Bronchial epithelial cell (primary cell): ENCODE data around the gene EPHA8. TPM values are rescaled to one million over a fixed set of nuclear protein-coding genes. Genes with fewer than 3 reads are reported as not detected.

Source experiments
- DNase-seq: peaks from one replicate; pipeline ENCODE4 v3.0.0-alpha.2; 2010; ENCODE audit warnings: low read depth
- FAIRE-seq: peaks from 2 replicates; lab custom pipeline; 2011; peaks lifted over from hg19 to GRCh38; lab: Jason Lieb, UNC
- H3K27me3 ChIP-seq: 2 replicates; pipeline ENCODE4 v1.5.1; 2011; ENCODE audit warnings: low read length; ENCODE audit not compliant: control insufficient read depth, insufficient read depth
- H3K36me3 ChIP-seq: 2 replicates; pipeline ENCODE4 v1.5.1; 2011; ENCODE audit warnings: low read length; ENCODE audit not compliant: control insufficient read depth, insufficient read depth
- H3K4me3 ChIP-seq: 2 replicates; pipeline ENCODE4 v1.5.1; 2011; ENCODE audit warnings: mild to moderate bottlenecking, low read depth, low read length, control low read depth
- total RNA-seq: library from RNA; depleted of rRNA; stranded (reverse); fragments of >200 nt; gene quantifications from 2 replicates; pipeline ENCODE4 v1.2.1, GENCODE V29; 2014
- TF ChIP-seq, protein P1 (sequence below): IDR thresholded peaks from 2 replicates; pipeline ENCODE4 v1.5.1; 2011; ENCODE audit warnings: mild to moderate bottlenecking, moderate library complexity, low read length, control low read depth, inconsistent platforms; ENCODE audit not compliant: insufficient read depth, severe bottlenecking

The EPHA8 gene
- total RNA-seq, 1 donor from 2014 or later = not detected

- Histone ChIP-seq H3K4me3 (no peak overlapping the region), H3K27me3 (peaks cover 5% of the 10 kb centered on the region), H3K36me3 (no peaks in the 10 kb centered on the region)
- DNase-seq = no peak
- FAIRE-seq = no peak
- TF ChIP-seq, protein P1, sequence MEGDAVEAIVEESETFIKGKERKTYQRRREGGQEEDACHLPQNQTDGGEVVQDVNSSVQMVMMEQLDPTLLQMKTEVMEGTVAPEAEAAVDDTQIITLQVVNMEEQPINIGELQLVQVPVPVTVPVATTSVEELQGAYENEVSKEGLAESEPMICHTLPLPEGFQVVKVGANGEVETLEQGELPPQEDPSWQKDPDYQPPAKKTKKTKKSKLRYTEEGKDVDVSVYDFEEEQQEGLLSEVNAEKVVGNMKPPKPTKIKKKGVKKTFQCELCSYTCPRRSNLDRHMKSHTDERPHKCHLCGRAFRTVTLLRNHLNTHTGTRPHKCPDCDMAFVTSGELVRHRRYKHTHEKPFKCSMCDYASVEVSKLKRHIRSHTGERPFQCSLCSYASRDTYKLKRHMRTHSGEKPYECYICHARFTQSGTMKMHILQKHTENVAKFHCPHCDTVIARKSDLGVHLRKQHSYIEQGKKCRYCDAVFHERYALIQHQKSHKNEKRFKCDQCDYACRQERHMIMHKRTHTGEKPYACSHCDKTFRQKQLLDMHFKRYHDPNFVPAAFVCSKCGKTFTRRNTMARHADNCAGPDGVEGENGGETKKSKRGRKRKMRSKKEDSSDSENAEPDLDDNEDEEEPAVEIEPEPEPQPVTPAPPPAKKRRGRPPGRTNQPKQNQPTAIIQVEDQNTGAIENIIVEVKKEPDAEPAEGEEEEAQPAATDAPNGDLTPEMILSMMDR = no peak
Measured at GRCh38 chr1:22602060-22602740, 38.9 kb downstream of the EPHA8 start.

GRCh38 chr1:22606161-22606560, 42.9 kb downstream of the EPHA8 start:
- FAIRE-seq = no peak
- DNase-seq = no peak
- Histone ChIP-seq H3K36me3 (no peaks in the 10 kb centered on the region), H3K4me3 (no peak overlapping the region), H3K27me3 (peaks cover 4% of the 10 kb centered on the region)
- TF ChIP-seq, protein P1 = no peak

- TF ChIP-seq, protein P1 = no peak
Measured at GRCh38 chr1:22607154-22607553, 43.9 kb downstream of the EPHA8 start.

DNA sequence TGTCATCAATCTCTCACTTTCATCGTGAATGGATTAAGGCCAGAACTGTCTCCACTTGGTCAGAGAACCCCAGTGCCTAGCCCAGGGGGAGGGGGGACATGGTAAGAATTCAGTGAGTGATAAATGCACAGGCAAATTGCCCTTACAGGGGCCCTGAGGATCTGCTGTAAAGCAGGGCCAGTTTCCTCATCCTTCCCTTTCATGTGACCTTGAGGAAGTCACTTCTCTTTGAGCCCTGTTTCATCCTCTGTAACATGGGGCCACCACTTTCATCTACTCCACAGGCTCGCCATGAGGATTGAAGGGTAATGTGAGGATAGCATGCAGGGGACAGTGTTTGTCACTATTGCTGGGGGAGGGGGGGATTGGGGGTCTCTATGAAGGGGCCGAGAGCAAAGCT, 45.1 kb downstream of the EPHA8 start:
- no peak overlapping the region for H3K4me3 ChIP-seq
- H3K27me3 ChIP-seq = peaks cover 1% of the 10 kb centered on the region
- TF ChIP-seq, protein P1 = no peak
- DNase-seq (no peak), FAIRE-seq (no peak)
- H3K36me3 ChIP-seq = no peaks in the 10 kb centered on the region

More at GRCh38 chr1:22607154-22607553, 43.9 kb downstream of the EPHA8 start:
- no peak overlapping the region for H3K4me3 ChIP-seq
- no peaks in the 10 kb centered on the region for H3K36me3 ChIP-seq
- FAIRE-seq (no peak), DNase-seq (no peak)
- H3K27me3 ChIP-seq = peaks cover 1% of the 10 kb centered on the region

GRCh38 chr1:22609291-22609690, 46.0 kb downstream of the EPHA8 start:
- H3K27me3 ChIP-seq = peaks cover 1% of the 10 kb centered on the region
- FAIRE-seq = peak; percentile 58

More at GRCh38 chr1:22609291-22609690, 46.0 kb downstream of the EPHA8 start:
- DNase-seq = no peak
- TF ChIP-seq, protein P1 = no peak
- Histone ChIP-seq H3K36me3 (no peaks in the 10 kb centered on the region), H3K4me3 (no peak overlapping the region)
